Muscle of leg (tissue), 16 donors: Measurements from ENCODE around the gene ZNF816. TPM values are rescaled to one million over a fixed set of nuclear protein-coding genes. Genes with fewer than 3 reads are reported as not detected.
A peak's percentile ranks its signal among the peaks of the same experiment; 100 is the strongest.

Source experiments
- DNase-seq: peaks from one replicate; pipeline ENCODE4 v3.0.0; 2013
- H3K27ac ChIP-seq: one replicate; pipeline ENCODE4 v1.5.1; 2013; ENCODE audit warnings: mild to moderate bottlenecking, low read length, control low read depth
- H3K27me3 ChIP-seq: one replicate; pipeline ENCODE4 v1.6.1; 2013; ENCODE audit warnings: low read length; ENCODE audit not compliant: control insufficient read depth, insufficient read depth
- H3K36me3 ChIP-seq: one replicate; pipeline ENCODE4 v1.6.1; 2013; ENCODE audit warnings: low read length; ENCODE audit not compliant: control insufficient read depth, insufficient read depth
- H3K4me1 ChIP-seq: one replicate; pipeline ENCODE4 v1.6.1; 2013; ENCODE audit warnings: low read length; ENCODE audit not compliant: control insufficient read depth, insufficient read depth
- H3K4me3 ChIP-seq: one replicate; pipeline ENCODE4 v1.5.1; 2013; ENCODE audit warnings: low read length, control low read depth
- H3K9me3 ChIP-seq: replicated peaks from 2 replicates; pipeline ENCODE4 v1.6.1; 2013; ENCODE audit warnings: low read depth, low read length; ENCODE audit not compliant: control insufficient read depth
- WGBS: methylation state at CpG from one replicate; pipeline ENCODE4 v1.1.5; 2013; ENCODE audit warnings: missing lambda C conversion rate; ENCODE audit not compliant: insufficient coverage; 5-methylcytosine and 5-hydroxymethylcytosine counted together
- long read RNA-seq, 11 donors: transcript quantifications; one replicate each; lab custom pipeline, GENCODE V29; 2026
- polyA plus RNA-seq, 8 donors: library from polyadenylated mRNA; unstranded; fragments of 120-200 nt; gene quantifications; one replicate each; pipeline versions ENCODE4 v1.2.1 to v1.2.3, GENCODE V29; 2013; ENCODE audit warnings: inconsistent platforms in 1 of 8, low replicate concordance in 1 of 8; ENCODE audit not compliant: insufficient read length in 8 of 8, insufficient read depth in 1 of 8
- total RNA-seq: library from RNA; stranded (reverse); fragments of 120-200 nt; gene quantifications from one replicate; pipeline ENCODE4 v1.2.4, GENCODE V29; 2013

Gene ZNF816
- total RNA-seq (10.7 TPM), polyA plus RNA-seq (1 to 10 TPM; 5.8 to 7.3 (median 6.3) TPM)
- long read RNA-seq, donor 1, partial matches to known transcripts: 0 of 1 reads
- long read RNA-seq, donor 1, other reads (novel, unspliced or antisense): 0 of 1 reads
- long read RNA-seq, donor 2, partial matches to known transcripts: 0 of 2 reads
- long read RNA-seq, donor 2, other reads (novel, unspliced or antisense): 0 of 2 reads
- long read RNA-seq, donor 3, partial matches to known transcripts: 0 of 2 reads
- long read RNA-seq, donor 3, other reads (novel, unspliced or antisense): 0 of 2 reads
- long read RNA-seq, donor 4, partial matches to known transcripts: 0 of 1 reads
- long read RNA-seq, donor 4, other reads (novel, unspliced or antisense): 0 of 1 reads
- long read RNA-seq, donor 5, partial matches to known transcripts: 0 of 6 reads
- long read RNA-seq, donor 5, other reads (novel, unspliced or antisense): 0 of 6 reads
- long read RNA-seq, donor 6, partial matches to known transcripts: 0 of 3 reads
- long read RNA-seq, donor 6, other reads (novel, unspliced or antisense): 0 of 3 reads
- long read RNA-seq, donor 7, partial matches to known transcripts: 0 of 2 reads
- long read RNA-seq, donor 7, other reads (novel, unspliced or antisense): 0 of 2 reads
- long read RNA-seq, donor 8, partial matches to known transcripts: 0 of 2 reads
- long read RNA-seq, donor 8, other reads (novel, unspliced or antisense): 0 of 2 reads
- long read RNA-seq, donor 9, partial matches to known transcripts: 0 of 1 reads
- long read RNA-seq, donor 9, other reads (novel, unspliced or antisense): 0 of 1 reads
- long read RNA-seq, donor 10, partial matches to known transcripts: 0 of 1 reads
- long read RNA-seq, donor 10, other reads (novel, unspliced or antisense): 0 of 1 reads
- long read RNA-seq, donor 11: 0 reads

- WGBS: under 1% methylated on average over 44 of the region's 55 CpGs
- Histone ChIP-seq H3K4me1 (peaks cover 12% of the 10 kb centered on the region), H3K36me3 (peaks cover 2% of the 10 kb centered on the region), H3K27me3 (no peaks in the 10 kb centered on the region), H3K9me3 (no peaks in the 10 kb centered on the region), H3K4me3 (peak within 1 kb of the TSS; percentile 67), H3K27ac (peak within 1 kb of the TSS; percentile 85)
- peak; percentile 97 for DNase-seq
These were observed at the start of gene ZNF816 for GRCh38 chr19:52962394-52963246. ZNF816 (minus strand) TSS chr19:52962881; CDS start chr19:52956089, 6,792 bp downstream.

- Histone ChIP-seq H3K4me3 (no peak overlapping the region), H3K9me3 (no peaks in the 10 kb centered on the region)
- 60% methylated on average over 1 of the region's 6 CpGs for WGBS
These were observed 49.3 kb upstream of the ZNF816 start for GRCh38 chr19:53012006-53012405.

GRCh38 chr19:53010494-53010893 is 47.8 kb upstream of the ZNF816 start:
- Histone ChIP-seq H3K27ac (no peak overlapping the region), H3K27me3 (no peaks in the 10 kb centered on the region), H3K4me3 (no peak overlapping the region), H3K9me3 (no peaks in the 10 kb centered on the region), H3K4me1 (no peaks in the 10 kb centered on the region), H3K36me3 (no peaks in the 10 kb centered on the region)
- WGBS: 36% methylated on average over 7 of the region's 9 CpGs
- no peak for DNase-seq

More at GRCh38 chr19:53012006-53012405, 49.3 kb upstream of the ZNF816 start:
- Histone ChIP-seq H3K4me1 (no peaks in the 10 kb centered on the region), H3K27me3 (no peaks in the 10 kb centered on the region), H3K36me3 (no peaks in the 10 kb centered on the region), H3K27ac (no peak overlapping the region)
- no peak for DNase-seq

GRCh38 chr19:53008061-53008778 is 45.5 kb upstream of the ZNF816 start:
- Histone ChIP-seq H3K27me3 (no peaks in the 10 kb centered on the region), H3K36me3 (no peaks in the 10 kb centered on the region), H3K4me3 (no peak overlapping the region), H3K4me1 (no peaks in the 10 kb centered on the region), H3K27ac (no peak overlapping the region), H3K9me3 (no peaks in the 10 kb centered on the region)
- WGBS: 77% methylated on average over 20 of the region's 25 CpGs
- no peak for DNase-seq

GRCh38 chr19:53007606-53008005 is 44.9 kb upstream of the ZNF816 start:
- 33% methylated on average over 2 of the region's 5 CpGs for WGBS
- Histone ChIP-seq H3K27me3 (no peaks in the 10 kb centered on the region), H3K4me1 (no peaks in the 10 kb centered on the region), H3K4me3 (no peak overlapping the region), H3K36me3 (no peaks in the 10 kb centered on the region), H3K9me3 (no peaks in the 10 kb centered on the region), H3K27ac (no peak overlapping the region)
- DNase-seq: no peak

GRCh38 chr19:53007200-53007599 is 44.5 kb upstream of the ZNF816 start:
- H3K4me3 ChIP-seq: no peak overlapping the region
- no peak overlapping the region for H3K27ac ChIP-seq
- no peak for DNase-seq
- no peaks in the 10 kb centered on the region for H3K9me3 ChIP-seq
- 65% methylated on average over 3 of the region's 7 CpGs for WGBS
- no peaks in the 10 kb centered on the region for H3K27me3 ChIP-seq
- H3K4me1 ChIP-seq: no peaks in the 10 kb centered on the region
- H3K36me3 ChIP-seq: no peaks in the 10 kb centered on the region

- Histone ChIP-seq H3K4me1 (no peaks in the 10 kb centered on the region), H3K9me3 (no peaks in the 10 kb centered on the region), H3K27me3 (no peaks in the 10 kb centered on the region), H3K4me3 (no peak overlapping the region), H3K36me3 (no peaks in the 10 kb centered on the region), H3K27ac (no peak overlapping the region)
- no peak for DNase-seq
- 84% methylated on average over 5 of the region's 5 CpGs for WGBS
These were observed 41.6 kb upstream of the ZNF816 start for GRCh38 chr19:53004242-53004641.

GRCh38 chr19:53002479-53002878 is 39.8 kb upstream of the ZNF816 start:
- Histone ChIP-seq H3K36me3 (no peaks in the 10 kb centered on the region), H3K9me3 (no peaks in the 10 kb centered on the region), H3K4me1 (no peaks in the 10 kb centered on the region), H3K4me3 (no peak overlapping the region), H3K27me3 (peaks cover 2% of the 10 kb centered on the region), H3K27ac (no peak overlapping the region)
- no peak for DNase-seq
- 43% methylated on average over 2 of the region's 2 CpGs for WGBS

GRCh38 chr19:52997975-52998374 is 35.3 kb upstream of the ZNF816 start:
- Histone ChIP-seq H3K4me3 (no peak overlapping the region), H3K4me1 (peaks cover 6% of the 10 kb centered on the region), H3K27me3 (peaks cover 4% of the 10 kb centered on the region), H3K36me3 (no peaks in the 10 kb centered on the region), H3K9me3 (no peaks in the 10 kb centered on the region), H3K27ac (no peak overlapping the region)
- DNase-seq: no peak
- 67% methylated on average over 5 of the region's 9 CpGs for WGBS
